ENCODE results near the gene ORAI1. TPM values are rescaled to one million over a fixed set of nuclear protein-coding genes. Genes with fewer than 3 reads are reported as not detected.

ORAI1 gene
- total RNA-seq, 1 donor from 2014 or later, result 86.3 TPM

- Mint-ChIP-seq H3K4me1 (no peaks in the 10 kb centered on the region), H3K27ac (no peak overlapping the region), H3K27me3 (no peaks in the 10 kb centered on the region), H3K9me3 (no peaks in the 10 kb centered on the region), H3K36me3 (ENCODE audit: low read depth) (peaks cover 42% of the 10 kb centered on the region), H3K4me3 (no peak overlapping the region)
- no peak for DNase-seq
- intact Hi-C loops (cut with micrococcal nuclease), result no loop called here
- no peak for TF ChIP-seq CTCF (IDR thresholded peaks at IDR 0.05)
- no peak for ATAC-seq (ENCODE audit: low read depth)
- ChIA-PET POLR2A (interaction anchor here (0.6 to 0.8 kb wide), 3 partner anchors 97 to 1394 kb away, joined by 3 to 11 read pairs (median 4); no protein-coding TSS in a partner anchor), CTCF (interaction anchor here (1.1 kb wide), 1 partner anchor 97 kb away, joined by 3 read pairs; no protein-coding TSS in a partner anchor)
Measured at GRCh38 chr12:121649322-121649721, 23.0 kb downstream of the ORAI1 start.

GRCh38 chr12:121649819-121650353 is 23.6 kb downstream of the ORAI1 start:
- H3K4me3 Mint-ChIP-seq, result no peak overlapping the region
- no peaks in the 10 kb centered on the region for H3K27me3 Mint-ChIP-seq
- CTCF ChIA-PET, result interaction anchor here (1.1 kb wide), 1 partner anchor 97 kb away, joined by 3 read pairs; no protein-coding TSS in a partner anchor
- TF ChIP-seq CTCF (IDR thresholded peaks at IDR 0.05), result no peak
- H3K4me1 Mint-ChIP-seq, result no peaks in the 10 kb centered on the region
- ATAC-seq (ENCODE audit: low read depth) (no peak), DNase-seq (no peak)
- peaks cover 39% of the 10 kb centered on the region for H3K36me3 Mint-ChIP-seq (ENCODE audit: low read depth)
- no peaks in the 10 kb centered on the region for H3K9me3 Mint-ChIP-seq
- H3K27ac Mint-ChIP-seq, result no peak overlapping the region
- intact Hi-C loops (cut with micrococcal nuclease), result no loop called here
- POLR2A ChIA-PET, result interaction anchor here (0.6 to 1.3 kb wide), 3 partner anchors 10 to 1393 kb away, joined by 3 to 5 read pairs (median 4); no protein-coding TSS in a partner anchor

- Mint-ChIP-seq H3K4me3 (no peak overlapping the region), H3K27ac (no peak overlapping the region), H3K36me3 (ENCODE audit: low read depth) (peaks cover 35% of the 10 kb centered on the region), H3K9me3 (no peaks in the 10 kb centered on the region), H3K27me3 (no peaks in the 10 kb centered on the region), H3K4me1 (no peaks in the 10 kb centered on the region)
- ChIA-PET POLR2A (interaction anchor here (0.8 to 1.2 kb wide), 3 partner anchors 9 to 22 kb away, joined by 3 read pairs; no protein-coding TSS in a partner anchor), CTCF (interaction anchor here (1.0 kb wide), 1 partner anchor 99 kb away, joined by 4 read pairs; no protein-coding TSS in a partner anchor)
- ATAC-seq (ENCODE audit: low read depth), result no peak
- TF ChIP-seq CTCF (IDR thresholded peaks at IDR 0.05), result no peak
- intact Hi-C loops (cut with micrococcal nuclease), result no loop called here
- DNase-seq, result no peak
Measured at GRCh38 chr12:121651320-121651719, 25.0 kb downstream of the ORAI1 start.

- ChIA-PET CTCF (interaction anchor here (1.2 kb wide), 1 partner anchor 15 kb away, joined by 3 read pairs; no protein-coding TSS in a partner anchor), POLR2A (interaction anchor here (0.7 to 2.1 kb wide), 2 partner anchors 11 to 25 kb away, joined by 3 to 9 read pairs; no protein-coding TSS in a partner anchor)
- peaks cover 5% of the 10 kb centered on the region for H3K4me1 Mint-ChIP-seq
- H3K36me3 Mint-ChIP-seq (ENCODE audit: low read depth), result peaks cover 27% of the 10 kb centered on the region
- intact Hi-C loops (cut with micrococcal nuclease), result no loop called here
- ATAC-seq (ENCODE audit: low read depth), result no peak
- no peak for TF ChIP-seq CTCF (IDR thresholded peaks at IDR 0.05)
- no peak for DNase-seq
- no peaks in the 10 kb centered on the region for H3K27me3 Mint-ChIP-seq
- no peak overlapping the region for H3K27ac Mint-ChIP-seq
- H3K4me3 Mint-ChIP-seq, result no peak overlapping the region
- no peaks in the 10 kb centered on the region for H3K9me3 Mint-ChIP-seq
Measured at GRCh38 chr12:121652767-121653497, 26.6 kb downstream of the ORAI1 start.

- ChIA-PET CTCF (interaction anchor here (1.2 kb wide), 1 partner anchor 14 kb away, joined by 3 read pairs; no protein-coding TSS in a partner anchor), POLR2A (interaction anchor here (0.6 to 2.1 kb wide), 3 partner anchors 10 to 26 kb away, joined by 3 to 9 read pairs (median 3); no protein-coding TSS in a partner anchor)
- Mint-ChIP-seq H3K36me3 (ENCODE audit: low read depth) (peaks cover 22% of the 10 kb centered on the region), H3K27me3 (no peaks in the 10 kb centered on the region), H3K9me3 (no peaks in the 10 kb centered on the region), H3K4me3 (no peak overlapping the region), H3K27ac (no peak overlapping the region), H3K4me1 (peaks cover 14% of the 10 kb centered on the region)
- no peak for ATAC-seq (ENCODE audit: low read depth)
- no peak for TF ChIP-seq CTCF (IDR thresholded peaks at IDR 0.05)
- intact Hi-C loops (cut with micrococcal nuclease), result loop anchor here (2.0 kb wide), 1 partner anchor 17 kb away; no protein-coding TSS in a partner anchor
- DNase-seq, result no peak
Measured at GRCh38 chr12:121653999-121654398, 27.7 kb downstream of the ORAI1 start.
